Measurements from ENCODE around the gene PDXK.
A peak's percentile ranks its signal among the peaks of the same experiment; 100 is the strongest.

PDXK gene

DNA sequence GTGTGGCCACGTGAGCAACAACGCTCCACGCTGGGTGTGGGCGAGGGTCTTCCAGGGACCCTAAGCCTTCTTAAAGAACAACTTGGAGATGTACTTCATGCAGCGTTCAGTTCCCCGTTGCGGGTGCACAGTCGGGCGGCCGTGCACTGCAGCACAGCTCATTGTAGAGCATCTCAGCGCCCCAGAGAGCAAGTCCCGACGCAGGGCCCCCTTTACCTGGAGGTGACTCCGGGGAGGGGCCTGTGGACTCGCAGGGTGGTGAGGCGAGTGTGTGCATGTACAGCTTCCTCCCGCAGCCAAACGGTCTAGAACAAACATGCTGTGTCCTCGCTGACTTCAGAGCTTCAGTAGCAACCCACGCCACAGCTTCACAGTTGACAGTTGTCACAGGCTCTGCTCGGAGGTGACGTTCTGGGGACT lies 89.9 kb downstream of the PDXK start:
- DNase-seq = no peak

DNA sequence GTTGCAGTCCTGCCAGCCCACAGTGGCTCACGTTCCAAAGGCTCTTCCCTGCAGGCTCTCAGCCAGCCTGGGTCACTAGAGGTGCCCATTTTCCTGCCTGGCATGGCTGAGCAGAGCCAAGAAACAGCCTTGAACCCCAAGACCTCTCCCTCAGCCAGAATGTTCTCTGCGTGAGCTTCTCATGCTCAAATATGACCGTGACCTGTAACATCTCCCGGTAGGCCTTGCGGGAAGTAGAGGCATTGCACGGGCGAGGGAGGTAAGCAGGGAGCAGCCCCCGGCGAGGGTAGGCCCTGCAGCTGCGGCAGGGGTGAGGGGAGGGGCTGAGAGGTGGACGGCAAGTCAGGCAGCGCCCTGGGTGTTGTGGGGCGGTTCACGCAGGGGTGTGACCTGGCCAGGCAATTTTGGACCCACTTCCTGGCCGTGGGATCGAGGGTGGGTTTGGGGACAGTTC lies 90.4 kb downstream of the PDXK start:
- DNase-seq = no peak

DNA sequence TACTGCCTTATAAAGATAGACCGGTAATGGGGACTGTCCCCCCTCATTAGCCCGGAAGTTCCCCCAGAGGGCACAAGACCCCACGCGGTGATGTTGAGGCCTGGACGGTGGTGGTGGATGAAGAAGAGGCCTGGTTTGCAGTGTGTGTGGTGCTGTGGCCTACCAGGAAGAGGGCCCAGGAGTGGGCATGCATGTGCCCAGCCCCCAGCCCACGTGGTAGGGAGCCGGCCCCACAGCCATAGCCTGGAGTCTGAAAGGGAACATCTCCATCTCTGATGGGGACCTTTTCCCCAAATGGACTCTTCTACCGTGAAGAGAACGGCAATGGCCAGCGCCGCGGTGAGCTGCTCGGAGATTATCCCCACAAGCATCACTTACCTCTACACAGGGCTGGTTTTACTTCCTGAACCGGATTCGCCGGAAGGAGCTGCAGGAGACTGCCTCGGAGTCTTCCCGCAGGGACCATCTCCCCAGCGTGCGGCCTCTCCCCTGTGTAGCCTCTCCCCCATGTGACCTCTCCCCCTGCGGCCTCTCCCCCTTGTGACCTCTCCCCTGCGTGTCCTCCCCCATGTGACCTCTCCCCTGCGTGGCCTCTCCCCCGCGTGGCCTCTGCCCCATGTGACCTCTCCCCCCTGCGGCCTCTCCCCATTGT lies 91.0 kb downstream of the PDXK start:
- no peak for DNase-seq

DNA sequence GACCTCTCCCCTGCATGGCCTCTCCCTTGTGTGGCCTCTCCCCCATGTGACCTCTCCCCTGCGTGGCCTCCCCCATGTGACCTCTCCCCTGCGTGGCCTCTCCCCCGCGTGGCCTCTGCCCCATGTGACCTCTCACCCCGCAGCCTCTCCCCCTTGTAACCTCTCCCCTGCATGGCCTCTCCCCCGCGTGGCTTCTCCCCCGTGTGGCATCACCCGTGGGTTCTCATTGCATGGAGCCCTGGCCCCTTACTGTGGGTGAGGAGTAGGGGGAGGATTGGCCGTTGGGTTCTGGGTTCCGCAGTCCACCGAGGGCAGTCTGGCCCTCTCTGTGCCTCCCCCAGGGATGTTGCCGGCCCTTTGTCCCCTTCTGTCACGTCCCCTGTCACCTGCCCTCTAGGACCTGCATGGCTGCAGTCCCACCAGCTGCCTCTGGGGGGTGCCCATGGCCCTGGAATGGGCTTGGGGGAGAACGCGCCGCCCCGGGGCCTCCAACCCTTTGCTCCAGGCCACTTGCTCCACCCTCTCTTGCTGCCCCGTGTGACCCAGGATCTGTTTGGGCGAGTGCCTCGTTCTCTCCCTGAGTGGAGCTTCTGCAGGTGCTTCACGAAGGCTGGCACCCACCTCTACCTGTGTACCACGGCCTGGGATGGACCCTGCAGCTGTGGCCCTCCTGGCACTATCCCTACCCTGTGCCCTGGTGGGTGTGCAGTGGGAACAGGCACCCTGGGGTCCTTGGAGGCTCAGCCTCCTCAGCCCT lies 91.8 kb downstream of the PDXK start:
- peak; percentile 84 for DNase-seq

DNA sequence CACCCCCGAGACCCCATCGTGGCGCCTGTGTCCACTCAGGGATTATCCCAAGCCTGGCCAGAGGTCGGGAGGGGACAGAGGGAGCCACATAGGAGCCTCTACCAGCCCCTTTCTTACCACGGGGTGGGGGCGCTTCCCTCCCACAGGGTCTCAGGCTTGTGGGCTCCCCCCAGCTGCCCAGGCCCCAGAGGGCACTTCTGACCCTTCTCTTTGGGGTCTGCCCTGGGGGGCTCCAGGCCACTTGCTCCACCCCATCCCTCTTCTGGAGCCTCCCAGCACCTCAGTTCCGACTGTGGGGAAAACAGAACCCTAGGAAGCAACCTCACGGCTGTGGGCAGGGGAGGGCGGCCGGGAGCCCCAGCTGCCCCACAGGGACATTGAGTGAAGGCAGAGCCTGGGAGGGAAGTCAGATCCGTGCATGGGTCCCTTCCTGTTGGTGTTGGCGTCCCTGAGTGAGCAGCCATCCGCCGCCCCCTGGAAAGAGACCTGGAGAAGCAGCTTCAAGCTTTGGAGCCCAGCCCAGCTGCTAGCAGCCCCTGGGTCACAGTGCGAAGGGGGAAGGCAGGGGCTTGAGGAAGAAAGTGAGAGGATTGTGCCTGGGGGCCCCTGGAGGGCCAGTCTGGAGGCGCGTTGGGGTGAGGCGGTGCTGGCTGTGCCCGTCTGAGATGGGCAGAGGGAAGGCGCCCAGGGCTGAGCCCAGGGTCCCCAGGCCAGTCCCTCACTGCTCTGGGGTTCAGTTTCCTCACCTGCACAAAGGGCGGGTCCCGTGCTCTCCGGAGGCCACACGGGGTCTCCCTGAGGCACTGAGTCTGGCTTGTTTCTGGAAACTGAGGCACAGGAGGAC lies 92.6 kb downstream of the PDXK start:
- no peak for DNase-seq

Measured in retina (tissue), 1 donor.